PC-3 (cell line): ENCODE data around the gene IQGAP1. TPM values are rescaled to one million over a fixed set of nuclear protein-coding genes. Genes with fewer than 3 reads are reported as not detected.
A peak's percentile ranks its signal among the peaks of the same experiment; 100 is the strongest.

Experiments
- ATAC-seq: fragments of 200-7000 bp; cut with Tn5 transposase; 2 replicates; pipeline ENCODE4 v1.9.1; 2020; ENCODE audit warnings: mild to moderate bottlenecking, moderate library complexity
- BruUV-seq: library from RNA; stranded (reverse); fragments of 400-500 nt; replicated peaks from 2 replicates; lab custom pipeline; 2021; lab: Mats Ljungman, UMichigan
- CTCF ChIA-PET: fragments of 300-600 bp; sonication (Branson Sonifier 250); formaldehyde crosslinking; loops from one replicate; lab custom pipeline; 2022; ENCODE audit warnings: antibody characterized with exemption; lab: Charles Lee
- POLR2A ChIA-PET: fragments of 300-600 bp; sonication (Branson Sonifier 250); formaldehyde crosslinking; loops from one replicate; lab custom pipeline; 2022; ENCODE audit warnings: antibody characterized with exemption; ENCODE audit not compliant: unreplicated experiment; lab: Charles Lee
- DNase-seq: peaks from one replicate; pipeline ENCODE4 v3.0.0-alpha.2; 2015
- H2AFZ ChIP-seq: fragments of 300-600 bp; sonication (generic); 2 replicates; pipeline ENCODE4 v1.6.0; 2016; ENCODE audit warnings: antibody characterized with exemption, low read length
- H3F3A ChIP-seq: fragments of 300-600 bp; sonication (generic); one replicate; pipeline ENCODE4 v1.6.0; 2017; ENCODE audit warnings: antibody characterized with exemption, low read length, control low read depth, mild to moderate bottlenecking; ENCODE audit not compliant: unreplicated experiment
- H3K27ac ChIP-seq: fragments of 300-600 bp; sonication (generic); 2 replicates; pipeline ENCODE4 v1.5.1; 2016; ENCODE audit warnings: mild to moderate bottlenecking, low read length
- H3K27me3 ChIP-seq: fragments of 300-600 bp; sonication (generic); 2 replicates; pipeline ENCODE4 v1.6.1; 2016; ENCODE audit warnings: low read length, mixed read lengths
- H3K36me3 ChIP-seq: fragments of 300-600 bp; sonication (generic); 2 replicates; pipeline ENCODE4 v1.6.1; 2016; ENCODE audit warnings: low read depth, mixed run types, low read length, mixed read lengths
- H3K4me1 ChIP-seq: fragments of 300-600 bp; sonication (generic); 2 replicates; pipeline ENCODE4 v1.5.1; 2016; ENCODE audit warnings: low read length; ENCODE audit not compliant: insufficient read depth
- H3K4me2 ChIP-seq: fragments of 300-600 bp; sonication (generic); 2 replicates; pipeline ENCODE4 v1.6.0; 2016; ENCODE audit warnings: low read length
- H3K4me3 ChIP-seq: fragments of 300-600 bp; sonication (generic); 2 replicates; pipeline ENCODE4 v1.5.1; 2016; ENCODE audit warnings: mild to moderate bottlenecking, low read length, mixed read lengths
- H3K79me2 ChIP-seq: fragments of 300-600 bp; sonication (generic); 2 replicates; pipeline ENCODE4 v1.6.1; 2017; ENCODE audit warnings: low read length, mixed read lengths
- H3K9ac ChIP-seq: fragments of 300-600 bp; sonication (generic); 2 replicates; pipeline ENCODE4 v1.6.0; 2016; ENCODE audit warnings: mild to moderate bottlenecking, low read length
- H3K9me2 ChIP-seq: fragments of 300-600 bp; sonication (generic); replicated peaks from 2 replicates; pipeline ENCODE4 v1.6.1; 2016; ENCODE audit warnings: mixed run types, low read length, mixed read lengths
- H3K9me3 ChIP-seq: fragments of 300-600 bp; sonication (generic); 2 replicates; pipeline ENCODE4 v1.6.1; 2016; ENCODE audit warnings: low read length, mixed read lengths
- H4K20me1 ChIP-seq: fragments of 300-600 bp; sonication (generic); 2 replicates; pipeline ENCODE4 v1.6.1; 2016; ENCODE audit warnings: low read length, mixed read lengths
- EZH2 ChIP-seq: fragments of 300-600 bp; sonication (generic); IDR thresholded peaks from one replicate; pipeline ENCODE4 v1.6.1; 2017; ENCODE audit warnings: antibody characterized with exemption, mild to moderate bottlenecking, low read length; ENCODE audit not compliant: unreplicated experiment
- EZH2phosphoT487 ChIP-seq: fragments of 300-600 bp; sonication (generic); IDR thresholded peaks from 2 replicates; pipeline ENCODE4 v1.6.1; 2018; ENCODE audit warnings: mild to moderate bottlenecking, antibody characterized with exemption, low read length, borderline replicate concordance
- intact Hi-C: fragments of 100-400 bp; cut with micrococcal nuclease; formaldehyde crosslinking; loops from 2 replicates; pipeline ENCODE4 v1.9.0; 2023
- total RNA-seq: library from RNA; depleted of rRNA; stranded (reverse); fragments of >200 nt; gene quantifications from 2 replicates; pipeline ENCODE4 v1.2.3, GENCODE V29; 2014
- TF ChIP-seq, protein P1 (sequence below): fragments of 300-600 bp; sonication (generic); conservative IDR thresholded peaks from 2 replicates; pipeline ENCODE4 v1.5.1; 2017; ENCODE audit warnings: antibody characterized with exemption, low read depth, mild to moderate bottlenecking, low read length

IQGAP1 gene
- total RNA-seq, 1 experiment from 2014 or later = 139 TPM

DNA sequence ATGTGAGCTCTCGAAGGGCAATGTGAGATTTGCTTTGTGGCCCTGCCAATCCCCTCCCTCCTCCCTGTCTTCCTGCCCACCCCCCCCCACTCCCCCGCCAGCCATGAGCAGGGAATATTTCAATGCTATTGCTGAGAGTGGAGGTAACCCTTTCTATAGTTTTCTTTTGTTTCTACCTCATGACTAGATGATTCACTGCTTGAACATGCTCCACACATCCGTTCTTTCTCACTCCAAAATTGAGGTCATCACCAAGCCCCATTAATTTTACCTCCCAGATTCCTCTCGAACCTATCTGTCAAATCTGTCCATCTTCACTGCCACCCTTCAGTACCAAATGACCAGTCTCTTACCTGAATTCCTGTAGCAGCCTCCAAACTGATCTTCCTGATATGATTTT, 23.8 kb upstream of the IQGAP1 start:
- CTCF ChIA-PET = interaction anchor here (0.6 to 1.0 kb wide), 4 partner anchors 9 to 112 kb away, joined by 3 to 5 read pairs (median 4); partner anchors contain the start of gene IQGAP1
- Histone ChIP-seq H3K4me1 (peaks cover 34% of the 10 kb centered on the region), H4K20me1 (no peaks in the 10 kb centered on the region), H3K36me3 (no peaks in the 10 kb centered on the region), H3K4me3 (no peak overlapping the region), H3K9ac (no peak overlapping the region), H3K27me3 (no peaks in the 10 kb centered on the region), H3K9me3 (no peaks in the 10 kb centered on the region), H3K4me2 (peak overlapping the region; percentile 49), H3K79me2 (no peaks in the 10 kb centered on the region), H3K9me2 (no peaks in the 10 kb centered on the region), H3K27ac (peak overlapping the region; percentile 74), H3F3A (peaks cover 4% of the 10 kb centered on the region), H2AFZ (no peak overlapping the region)
- no peak for TF ChIP-seq EZH2
- DNase-seq (peak; percentile 82), ATAC-seq (peak; percentile 80)
- no TSS peak for BruUV-seq
- intact Hi-C loops = loop anchor here (5.0 kb wide), 1 partner anchor 38 kb away; no protein-coding TSS in a partner anchor
- POLR2A ChIA-PET = interaction anchor here (0.6 to 1.2 kb wide), 2 partner anchors 24 to 61 kb away, joined by 3 to 20 read pairs; partner anchors contain the start of gene IQGAP1

- Histone ChIP-seq H3K4me3 (no peak overlapping the region), H3K4me2 (no peak overlapping the region), H3K9ac (no peak overlapping the region), H3F3A (peaks cover 4% of the 10 kb centered on the region), H3K4me1 (peaks cover 34% of the 10 kb centered on the region), H3K9me2 (no peaks in the 10 kb centered on the region), H2AFZ (no peak overlapping the region), H3K36me3 (no peaks in the 10 kb centered on the region), H3K9me3 (no peaks in the 10 kb centered on the region), H4K20me1 (no peaks in the 10 kb centered on the region), H3K27ac (no peak overlapping the region), H3K27me3 (no peaks in the 10 kb centered on the region), H3K79me2 (no peaks in the 10 kb centered on the region)
- ATAC-seq (no peak), DNase-seq (no peak)
- ChIA-PET CTCF (no interaction called here), POLR2A (interaction anchor here (0.7 kb wide), 1 partner anchor 55 kb away, joined by 4 read pairs; no protein-coding TSS in a partner anchor)
- TF ChIP-seq EZH2phosphoT487 (no peak), EZH2 (no peak)
- TF ChIP-seq, protein P1, sequence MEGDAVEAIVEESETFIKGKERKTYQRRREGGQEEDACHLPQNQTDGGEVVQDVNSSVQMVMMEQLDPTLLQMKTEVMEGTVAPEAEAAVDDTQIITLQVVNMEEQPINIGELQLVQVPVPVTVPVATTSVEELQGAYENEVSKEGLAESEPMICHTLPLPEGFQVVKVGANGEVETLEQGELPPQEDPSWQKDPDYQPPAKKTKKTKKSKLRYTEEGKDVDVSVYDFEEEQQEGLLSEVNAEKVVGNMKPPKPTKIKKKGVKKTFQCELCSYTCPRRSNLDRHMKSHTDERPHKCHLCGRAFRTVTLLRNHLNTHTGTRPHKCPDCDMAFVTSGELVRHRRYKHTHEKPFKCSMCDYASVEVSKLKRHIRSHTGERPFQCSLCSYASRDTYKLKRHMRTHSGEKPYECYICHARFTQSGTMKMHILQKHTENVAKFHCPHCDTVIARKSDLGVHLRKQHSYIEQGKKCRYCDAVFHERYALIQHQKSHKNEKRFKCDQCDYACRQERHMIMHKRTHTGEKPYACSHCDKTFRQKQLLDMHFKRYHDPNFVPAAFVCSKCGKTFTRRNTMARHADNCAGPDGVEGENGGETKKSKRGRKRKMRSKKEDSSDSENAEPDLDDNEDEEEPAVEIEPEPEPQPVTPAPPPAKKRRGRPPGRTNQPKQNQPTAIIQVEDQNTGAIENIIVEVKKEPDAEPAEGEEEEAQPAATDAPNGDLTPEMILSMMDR = no peak
- intact Hi-C loops = no loop called here
- BruUV-seq = no TSS peak
Observed at GRCh38 chr15:90365414-90366055, 22.5 kb upstream of the IQGAP1 start.

GRCh38 chr15:90367576-90367975, 20.5 kb upstream of the IQGAP1 start:
- no peak for DNase-seq
- POLR2A ChIA-PET = interaction anchor here (0.6 to 1.1 kb wide), 3 partner anchors 20 to 109 kb away, joined by 3 to 4 read pairs (median 3); no protein-coding TSS in a partner anchor
- no peak overlapping the region for H3K27ac ChIP-seq

More at GRCh38 chr15:90367576-90367975, 20.5 kb upstream of the IQGAP1 start:
- TF ChIP-seq EZH2 = no peak
- no peak for TF ChIP-seq EZH2phosphoT487
- TF ChIP-seq, protein P1 = no peak
- Histone ChIP-seq H3K79me2 (no peaks in the 10 kb centered on the region), H2AFZ (no peak overlapping the region), H3K9me2 (no peaks in the 10 kb centered on the region), H3K4me2 (no peak overlapping the region), H4K20me1 (no peaks in the 10 kb centered on the region), H3K36me3 (no peaks in the 10 kb centered on the region), H3K4me1 (peaks cover 32% of the 10 kb centered on the region), H3K27me3 (no peaks in the 10 kb centered on the region), H3K9me3 (no peaks in the 10 kb centered on the region), H3F3A (peaks cover 4% of the 10 kb centered on the region), H3K9ac (no peak overlapping the region), H3K4me3 (no peak overlapping the region)
- ATAC-seq = no peak
- CTCF ChIA-PET = no interaction called here
- BruUV-seq = no TSS peak
- intact Hi-C loops = no loop called here
